SU-DHL-6 (cell line): Measurements from ENCODE around the gene CHFR.

ENCODE experiments used
- H2AFZ ChIP-seq: fragments of 200-600 bp; sonication (generic); 2 replicates; pipeline ENCODE4 v1.6.1; 2014; ENCODE audit warnings: low read depth, mild to moderate bottlenecking, moderate library complexity, mixed read lengths, antibody characterized with exemption, low read length; ENCODE audit not compliant: severe bottlenecking
- H3F3A ChIP-seq: fragments of 200-600 bp; shearing (Covaris generic); 2 replicates; pipeline ENCODE4 v1.6.0; 2016; ENCODE audit warnings: antibody characterized with exemption, mild to moderate bottlenecking; ENCODE audit not compliant: insufficient read depth
- H3K27ac ChIP-seq: fragments of 200-600 bp; sonication (generic); 2 replicates; pipeline ENCODE4 v1.5.1; 2016; ENCODE audit warnings: low read depth, mild to moderate bottlenecking, low read length, moderate library complexity, mixed read lengths
- H3K27me3 ChIP-seq: fragments of 200-600 bp; sonication (generic), shearing (Covaris generic); 2 replicates; pipeline ENCODE4 v1.6.0; 2014; ENCODE audit warnings: mild to moderate bottlenecking, low read length
- H3K36me3 ChIP-seq: fragments of 200-600 bp; sonication (generic); 2 replicates; pipeline ENCODE4 v1.6.1; 2014; ENCODE audit warnings: mild to moderate bottlenecking, low read length, mixed read lengths
- H3K4me2 ChIP-seq: fragments of 300-600, 200-600 bp; shearing (Covaris generic), sonication (generic); 2 replicates; pipeline ENCODE4 v1.6.0; 2014; ENCODE audit warnings: low read length, low read depth, mild to moderate bottlenecking; ENCODE audit not compliant: poor library complexity, severe bottlenecking
- H3K4me3 ChIP-seq: fragments of 200-600 bp; sonication (generic); 2 replicates; pipeline ENCODE4 v1.5.1; 2014; ENCODE audit warnings: antibody characterized with exemption, low read length, mild to moderate bottlenecking, mixed read lengths; ENCODE audit not compliant: insufficient read depth, poor library complexity, severe bottlenecking
- H3K79me2 ChIP-seq: fragments of 200-600 bp; sonication (generic); 2 replicates; pipeline ENCODE4 v1.6.1; 2014; ENCODE audit warnings: mild to moderate bottlenecking, low read length, moderate library complexity; ENCODE audit not compliant: insufficient read depth
- H3K9ac ChIP-seq: fragments of 200-600 bp; sonication (generic); 2 replicates; pipeline ENCODE4 v1.7.0; 2014; ENCODE audit warnings: mild to moderate bottlenecking, low read length
- H3K9me2 ChIP-seq: fragments of 200-600 bp; sonication (generic); replicated peaks from 2 replicates; pipeline ENCODE4 v1.6.1; 2014; ENCODE audit warnings: low read length; ENCODE audit not compliant: insufficient read depth
- H3K9me3 ChIP-seq: fragments of 200-600 bp; sonication (generic); 2 replicates; pipeline ENCODE4 v1.6.1; 2014; ENCODE audit warnings: low read length, mixed read lengths; ENCODE audit not compliant: insufficient read depth
- H4K20me1 ChIP-seq: fragments of 200-600 bp; sonication (generic); 2 replicates; pipeline ENCODE4 v1.6.1; 2014; ENCODE audit warnings: low read depth, mild to moderate bottlenecking, antibody characterized with exemption, low read length, moderate library complexity, mixed read lengths
- EZH2phosphoT487 ChIP-seq: fragments of 200-600 bp; sonication (generic), shearing (Covaris generic); conservative IDR thresholded peaks from 2 replicates; pipeline ENCODE4 v1.6.1; 2018; ENCODE audit warnings: mild to moderate bottlenecking, antibody characterized with exemption, low read length, moderate library complexity, mixed read lengths
- TF ChIP-seq, protein P1 (sequence below): fragments of 200-600 bp; sonication (generic); IDR thresholded peaks from one replicate; pipeline ENCODE4 v1.5.1; 2017; ENCODE audit warnings: antibody characterized with exemption, mild to moderate bottlenecking, low read length, moderate library complexity; ENCODE audit not compliant: insufficient read depth, poor library complexity, severe bottlenecking

Gene CHFR

DNA sequence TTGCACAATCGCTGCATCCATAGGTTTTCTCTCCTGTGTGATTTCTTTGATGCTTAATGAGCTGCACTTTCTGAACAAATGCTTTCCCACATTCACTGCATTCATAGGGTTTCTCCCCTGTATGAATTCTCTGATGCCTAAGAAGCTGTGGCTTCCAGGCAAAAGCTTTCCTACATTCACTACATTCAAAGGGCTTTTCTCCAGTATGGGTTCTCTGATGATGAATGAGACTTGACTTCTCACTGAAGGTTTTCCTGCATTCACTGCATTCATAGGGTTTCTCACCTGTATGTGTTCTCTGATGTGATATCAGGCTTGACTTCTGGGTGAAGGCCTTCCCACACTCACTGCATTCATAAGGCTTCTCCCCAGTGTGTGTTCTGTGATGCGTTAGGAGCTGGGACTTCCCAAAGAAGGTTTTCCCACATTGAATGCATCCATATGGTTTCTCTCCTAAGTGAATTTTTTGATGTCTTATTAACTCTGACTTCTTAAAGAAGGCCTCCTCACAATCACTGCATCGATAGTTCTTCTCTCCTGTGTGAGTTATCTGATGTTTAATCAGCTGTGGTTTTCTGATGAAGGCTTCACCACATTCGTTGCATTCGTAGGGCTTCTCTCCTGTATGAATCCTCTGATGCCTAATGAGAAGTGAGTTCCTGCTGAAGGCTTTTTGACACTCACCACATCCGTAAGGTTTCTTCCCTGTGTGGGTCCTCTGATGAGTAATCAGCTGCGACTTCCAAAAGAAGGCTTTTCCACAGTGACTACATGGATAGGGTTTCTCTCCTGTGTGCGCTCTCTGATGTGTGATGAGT lies 38.4 kb upstream of the CHFR start:
- TF ChIP-seq, protein P1, sequence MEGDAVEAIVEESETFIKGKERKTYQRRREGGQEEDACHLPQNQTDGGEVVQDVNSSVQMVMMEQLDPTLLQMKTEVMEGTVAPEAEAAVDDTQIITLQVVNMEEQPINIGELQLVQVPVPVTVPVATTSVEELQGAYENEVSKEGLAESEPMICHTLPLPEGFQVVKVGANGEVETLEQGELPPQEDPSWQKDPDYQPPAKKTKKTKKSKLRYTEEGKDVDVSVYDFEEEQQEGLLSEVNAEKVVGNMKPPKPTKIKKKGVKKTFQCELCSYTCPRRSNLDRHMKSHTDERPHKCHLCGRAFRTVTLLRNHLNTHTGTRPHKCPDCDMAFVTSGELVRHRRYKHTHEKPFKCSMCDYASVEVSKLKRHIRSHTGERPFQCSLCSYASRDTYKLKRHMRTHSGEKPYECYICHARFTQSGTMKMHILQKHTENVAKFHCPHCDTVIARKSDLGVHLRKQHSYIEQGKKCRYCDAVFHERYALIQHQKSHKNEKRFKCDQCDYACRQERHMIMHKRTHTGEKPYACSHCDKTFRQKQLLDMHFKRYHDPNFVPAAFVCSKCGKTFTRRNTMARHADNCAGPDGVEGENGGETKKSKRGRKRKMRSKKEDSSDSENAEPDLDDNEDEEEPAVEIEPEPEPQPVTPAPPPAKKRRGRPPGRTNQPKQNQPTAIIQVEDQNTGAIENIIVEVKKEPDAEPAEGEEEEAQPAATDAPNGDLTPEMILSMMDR, result no peak
- TF ChIP-seq EZH2phosphoT487, result no peak
- H3K9me3 ChIP-seq, result peaks cover 81% of the 10 kb centered on the region
- H3K36me3 ChIP-seq, result peaks cover 21% of the 10 kb centered on the region

DNA sequence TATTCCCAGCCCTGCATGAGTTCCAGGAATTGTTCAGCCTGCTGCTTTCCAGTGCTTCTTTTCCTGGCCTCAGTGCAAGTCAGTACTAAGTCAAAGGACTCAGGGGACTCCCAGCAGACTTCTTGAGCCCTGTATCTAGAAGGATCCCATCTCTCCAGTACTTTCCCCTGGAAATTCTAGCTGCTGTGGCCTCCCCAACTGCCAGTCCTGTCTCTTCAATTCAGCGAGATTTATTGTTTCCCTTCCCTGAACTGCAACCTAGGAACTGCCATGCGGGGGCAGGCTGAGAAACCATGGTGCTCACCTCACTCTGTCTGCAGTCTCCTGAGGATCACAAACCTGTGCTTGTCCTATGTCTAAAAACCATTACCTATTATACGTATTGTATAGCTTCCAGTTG lies 37.0 kb upstream of the CHFR start:
- no peaks in the 10 kb centered on the region for H4K20me1 ChIP-seq
- H3K9me3 ChIP-seq, result peaks cover 75% of the 10 kb centered on the region
- no peaks in the 10 kb centered on the region for H3K9me2 ChIP-seq
- H3K27ac ChIP-seq, result no peak overlapping the region
- H2AFZ ChIP-seq, result no peak overlapping the region
- H3K4me3 ChIP-seq, result no peak overlapping the region
- H3F3A ChIP-seq, result no peaks in the 10 kb centered on the region
- H3K27me3 ChIP-seq, result no peaks in the 10 kb centered on the region
- H3K79me2 ChIP-seq, result no peaks in the 10 kb centered on the region
- no peak overlapping the region for H3K9ac ChIP-seq
- no peak for TF ChIP-seq EZH2phosphoT487
- TF ChIP-seq, protein P1, result no peak
- peaks cover 13% of the 10 kb centered on the region; the same call in 1 of the 2 replicates for H3K36me3 ChIP-seq
- H3K4me2 ChIP-seq, result no peak overlapping the region

More for the DNA sequence above, 38.4 kb upstream of the CHFR start:
- no peaks in the 10 kb centered on the region for H3K79me2 ChIP-seq
- no peaks in the 10 kb centered on the region for H3K27me3 ChIP-seq
- no peaks in the 10 kb centered on the region for H3F3A ChIP-seq
- H4K20me1 ChIP-seq, result no peaks in the 10 kb centered on the region
- H3K9me2 ChIP-seq, result no peaks in the 10 kb centered on the region
- no peak overlapping the region for H2AFZ ChIP-seq
- H3K9ac ChIP-seq, result no peak overlapping the region
- H3K4me3 ChIP-seq, result no peak overlapping the region
- H3K4me2 ChIP-seq, result no peak overlapping the region
- H3K27ac ChIP-seq, result no peak overlapping the region

DNA sequence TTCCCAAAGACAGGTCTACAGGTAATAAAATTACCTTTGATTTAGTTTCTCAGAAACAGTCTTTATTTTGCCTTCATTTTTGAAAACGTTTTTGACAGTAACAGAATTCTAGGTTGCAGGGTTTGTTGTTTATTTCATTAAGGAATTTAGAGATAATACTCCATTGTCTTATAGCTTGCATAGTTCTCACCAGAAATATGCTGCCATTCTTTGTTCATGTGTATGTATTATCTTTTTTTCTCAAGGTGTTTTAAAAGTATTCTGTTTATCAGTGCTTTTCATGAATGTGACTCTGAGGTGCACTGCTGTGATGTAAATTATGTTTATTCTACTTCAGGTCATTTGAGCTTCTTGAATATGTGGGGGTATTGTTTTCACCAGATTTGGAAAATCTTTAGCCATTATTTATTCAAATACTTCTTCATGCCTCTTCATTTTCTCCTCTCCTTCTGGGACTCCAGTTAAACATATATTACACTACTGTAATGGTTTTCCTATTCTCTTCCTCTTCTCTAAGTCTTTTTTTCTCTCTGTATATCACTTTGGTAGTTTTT lies 36.0 kb upstream of the CHFR start:
- no peaks in the 10 kb centered on the region for H3K27me3 ChIP-seq
- H3K79me2 ChIP-seq, result no peaks in the 10 kb centered on the region
- H2AFZ ChIP-seq, result no peak overlapping the region
- no peak overlapping the region for H3K4me2 ChIP-seq
- H3K9ac ChIP-seq, result no peak overlapping the region
- TF ChIP-seq, protein P1, result no peak
- no peak for TF ChIP-seq EZH2phosphoT487
- H3K27ac ChIP-seq, result no peak overlapping the region
- H3F3A ChIP-seq, result no peaks in the 10 kb centered on the region
- no peak overlapping the region for H3K4me3 ChIP-seq
- H3K9me3 ChIP-seq, result peaks cover 71% of the 10 kb centered on the region
- H4K20me1 ChIP-seq, result no peaks in the 10 kb centered on the region
- H3K36me3 ChIP-seq, result peaks cover 11% of the 10 kb centered on the region; the same call in 1 of the 2 replicates
- no peaks in the 10 kb centered on the region for H3K9me2 ChIP-seq
